Heart right ventricle (tissue), 16 donors: ENCODE measurements around the gene NPHP1. TPM values are rescaled to one million over a fixed set of nuclear protein-coding genes. Genes with fewer than 3 reads are reported as not detected.

ENCODE experiments used
- ATAC-seq, 8 donors: fragments of 200-7000 bp; cut with Tn5 transposase; one replicate each; pipeline ENCODE4 v1.9.1; 2020; ENCODE audit warnings: mild to moderate bottlenecking in 8 of 8, moderate library complexity in 8 of 8, moderate number of reproducible peaks in 1 of 8
- DNase-seq, 2 donors: peaks; one replicate each; pipeline ENCODE4 v3.0.0-alpha.2; 2020
- H3K27ac ChIP-seq, 10 donors: fragments of 200-600 bp; sonication (generic) in 2 of 10; one replicate each; pipeline versions ENCODE4 v1.5.0 to v1.8.0; 2020 to 2022; ENCODE audit warnings: mild to moderate bottlenecking in 3 of 10
- H3K27me3 ChIP-seq, 7 donors: fragments of 200-600 bp; one replicate each; pipeline ENCODE4 v1.8.0; 2021 to 2022; ENCODE audit warnings: mild to moderate bottlenecking in 2 of 7
- H3K36me3 ChIP-seq, 9 donors: fragments of 200-600 bp; sonication (generic) in 1 of 9; one replicate each; pipeline versions ENCODE4 v1.5.0 to v1.8.0; 2020 to 2022; ENCODE audit warnings: mild to moderate bottlenecking in 2 of 9
- H3K4me1 ChIP-seq, 9 donors: fragments of 200-600 bp; sonication (generic) in 1 of 9; one replicate each; pipeline versions ENCODE4 v1.5.0 to v1.8.0; 2020 to 2022; ENCODE audit warnings: mild to moderate bottlenecking in 4 of 9
- H3K4me3 ChIP-seq, 10 donors: fragments of 200-600 bp; sonication (generic) in 2 of 10; one replicate each; pipeline versions ENCODE4 v1.5.0 to v1.8.0; 2020 to 2022; ENCODE audit warnings: mild to moderate bottlenecking in 7 of 10, moderate library complexity in 2 of 10
- H3K9me3 ChIP-seq, 11 donors: fragments of 200-600 bp in 10 of 11; sonication (generic) in 2 of 11; one replicate each; pipeline versions ENCODE4 v1.5.0 to v1.8.0; 2013 to 2022; ENCODE audit warnings: mild to moderate bottlenecking in 2 of 11, control low read depth in 1 of 11, moderate library complexity in 1 of 11
- WGBS, 2 donors: extraction: QIAGEN DNeasy Blood & Tissue Kit; methylation state at CpG; one replicate each; pipeline ENCODE4 v1.1.7; 2013; ENCODE audit warnings: inconsistent platforms in 1 of 2; 5-methylcytosine and 5-hydroxymethylcytosine counted together
- intact Hi-C, 10 donors: fragments of 100-400 bp; cut with DNase I; formaldehyde crosslinking; loops; one replicate each; pipeline versions ENCODE4 v1.11.1 to v1.14.2; 2022
- polyA plus RNA-seq, 2 donors: library from polyadenylated mRNA; stranded (reverse); fragments of 200-250 nt; gene quantifications; one replicate each; pipeline ENCODE4 v1.2.3, GENCODE V29; 2013
- total RNA-seq, 10 donors: library from RNA; stranded (reverse); fragmentation: NEBNext Ultra II Directional in 3 of 10; extraction: Animal tissue kit (Norgen Biotek cat#: 25700) in 3 of 10; gene quantifications; one replicate each; pipeline versions ENCODE4 v1.2.1 to v1.2.4, GENCODE V29; 2021 to 2023
- TF ChIP-seq, protein P1 (sequence below), 9 donors: fragments of 200-600 bp; sonication (generic) in 2 of 9; IDR thresholded peaks; one replicate each; pipeline versions ENCODE4 v1.5.0 to v1.8.0; 2021 to 2022; ENCODE audit warnings: antibody characterized with exemption in 9 of 9, mild to moderate bottlenecking in 5 of 9, moderate library complexity in 1 of 9
- donor health status: Arrhythmogenic right ventricular cardiomyopathy.
- donor health status: ischemic (EF 13 %, LVEDD 7.1; RV severe dilation, severe dysfunction).
- donor health status: healthy with polysubstance abuse.
- donor health status: DM: no; HTN: yes; CAD: no.
- donor health status: DM: no; HTN: no; CAD: no.
- donor health status: ischemic (EF 25% LVEDD 6.9; RV normal size, moderate dysfunction).
- donor health status: ischemic (EF 25% LVEDD 5.7; RV mildly dilated, moderate dysfunction).
- donor health status: healthy.
- donor health status: DM: yes; HTN: yes; CAD: no.
- donor health status: Ischemic cardiomyopathy.
- donor health status: ischemic (EF 35%, LVEDD 5.7; RV mildly dilated, moderate dysfunction).
- donor health status: nonischemic (EF 11% LVEDD 7.7; RV severe dilation, severe dysfunction).
- donor health status: DM: yes; HTN: yes; CAD: no.
- donor health status: PGD.
- donor health status: ischemic (EF 29% LVEDD 5.4; RV normal size, mild dysfunction).
- donor health status: nonischemic (EF 23%, LVEDD 6.1; RV moderate dilation, normal function).

The NPHP1 gene
- total and polyA plus RNA-seq, 12 donors, result 4.4 to 9.0 (median 6.3) TPM

DNA sequence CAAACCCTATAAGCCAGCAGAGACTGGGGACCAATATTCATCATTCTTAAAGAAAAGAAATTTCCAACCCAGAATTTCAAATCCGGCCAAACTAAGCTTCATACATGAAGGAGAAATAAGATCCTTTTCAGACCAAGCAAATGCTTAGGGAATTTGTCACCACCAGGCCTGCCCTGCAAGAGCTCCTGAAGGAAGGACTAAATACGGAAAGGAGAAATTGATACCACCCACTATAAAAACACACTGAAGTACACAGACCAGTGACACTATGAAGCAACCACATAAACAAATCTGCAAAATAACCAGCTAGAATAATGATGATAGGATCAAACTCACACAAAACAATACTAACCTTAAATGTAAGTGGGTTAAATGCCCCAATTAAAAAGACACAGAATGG lies 22.4 kb downstream of the NPHP1 start:
- no peak for ATAC-seq
- TF ChIP-seq, protein P1, sequence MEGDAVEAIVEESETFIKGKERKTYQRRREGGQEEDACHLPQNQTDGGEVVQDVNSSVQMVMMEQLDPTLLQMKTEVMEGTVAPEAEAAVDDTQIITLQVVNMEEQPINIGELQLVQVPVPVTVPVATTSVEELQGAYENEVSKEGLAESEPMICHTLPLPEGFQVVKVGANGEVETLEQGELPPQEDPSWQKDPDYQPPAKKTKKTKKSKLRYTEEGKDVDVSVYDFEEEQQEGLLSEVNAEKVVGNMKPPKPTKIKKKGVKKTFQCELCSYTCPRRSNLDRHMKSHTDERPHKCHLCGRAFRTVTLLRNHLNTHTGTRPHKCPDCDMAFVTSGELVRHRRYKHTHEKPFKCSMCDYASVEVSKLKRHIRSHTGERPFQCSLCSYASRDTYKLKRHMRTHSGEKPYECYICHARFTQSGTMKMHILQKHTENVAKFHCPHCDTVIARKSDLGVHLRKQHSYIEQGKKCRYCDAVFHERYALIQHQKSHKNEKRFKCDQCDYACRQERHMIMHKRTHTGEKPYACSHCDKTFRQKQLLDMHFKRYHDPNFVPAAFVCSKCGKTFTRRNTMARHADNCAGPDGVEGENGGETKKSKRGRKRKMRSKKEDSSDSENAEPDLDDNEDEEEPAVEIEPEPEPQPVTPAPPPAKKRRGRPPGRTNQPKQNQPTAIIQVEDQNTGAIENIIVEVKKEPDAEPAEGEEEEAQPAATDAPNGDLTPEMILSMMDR (IDR thresholded peaks at IDR 0.05), result no peak
- H3K4me1 ChIP-seq, result no peaks in the 10 kb centered on the region
- H3K4me3 ChIP-seq, result no peak overlapping the region
- H3K27me3 ChIP-seq, result no peaks in the 10 kb centered on the region
- H3K27ac ChIP-seq, result no peak overlapping the region
- 93 to 95% methylated on average over 2 of the region's 2 CpGs for WGBS, 2 donors
- no peak for DNase-seq
- intact Hi-C loops, result no loop called here
- H3K9me3 ChIP-seq, result peaks cover 0 to 27% (median 11%) of the 10 kb centered on the region in 11 donors
- peaks cover 0 to 10% (median 0%) of the 10 kb centered on the region in 9 donors for H3K36me3 ChIP-seq

GRCh38 chr2:110180036-110180435 lies 24.8 kb downstream of the NPHP1 start:
- peaks cover 0 to 10% (median 0%) of the 10 kb centered on the region in 9 donors for H3K36me3 ChIP-seq
- no peaks in the 10 kb centered on the region for H3K4me1 ChIP-seq
- H3K4me3 ChIP-seq, result no peak overlapping the region
- DNase-seq (no peak), ATAC-seq (no peak)
- H3K27ac ChIP-seq, result no peak overlapping the region
- H3K27me3 ChIP-seq, result no peaks in the 10 kb centered on the region
- TF ChIP-seq, protein P1 (IDR thresholded peaks at IDR 0.05), result no peak
- H3K9me3 ChIP-seq, result peaks cover 0 to 24% (median 11%) of the 10 kb centered on the region in 11 donors
- intact Hi-C loops, result no loop called here

GRCh38 chr2:110173523-110173922 lies 31.3 kb downstream of the NPHP1 start:
- DNase-seq, result no peak
- Histone ChIP-seq H3K4me1 (peaks cover 0 to 14% (median 0%) of the 10 kb centered on the region in 9 donors), H3K4me3 (no peak overlapping the region), H3K9me3 (no peaks in the 10 kb centered on the region), H3K36me3 (peaks cover 0 to 10% (median 0%) of the 10 kb centered on the region in 9 donors), H3K27ac (no peak overlapping the region), H3K27me3 (no peaks in the 10 kb centered on the region)
- WGBS, 2 donors, result 92 to 95% methylated on average over 1 of the region's 1 CpG
- ATAC-seq, result no peak
- TF ChIP-seq, protein P1 (IDR thresholded peaks at IDR 0.05), result no peak
- intact Hi-C loops, result no loop called here

DNA sequence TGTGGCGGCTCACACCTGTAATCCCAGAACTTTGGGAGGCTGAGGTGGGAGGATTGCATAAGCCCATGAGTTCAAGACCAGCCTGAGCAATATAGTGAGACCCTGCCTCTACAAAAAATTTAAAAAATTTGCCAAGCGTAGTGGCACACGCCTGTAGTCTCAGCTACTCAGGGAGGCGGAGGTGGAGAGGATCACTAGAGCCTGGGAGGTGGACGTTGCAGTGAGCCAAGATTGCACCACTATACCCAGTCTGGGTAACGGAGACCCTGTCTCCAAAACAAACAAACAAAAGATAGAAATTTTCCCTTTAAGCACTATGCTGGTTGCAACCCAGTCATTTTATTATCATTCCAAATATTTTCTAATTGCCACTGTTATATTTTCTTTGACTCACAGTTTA lies 32.3 kb downstream of the NPHP1 start:
- ATAC-seq, result no peak
- intact Hi-C loops, result no loop called here
- no peak overlapping the region for H3K4me3 ChIP-seq
- H3K27me3 ChIP-seq, result no peaks in the 10 kb centered on the region
- TF ChIP-seq, protein P1 (IDR thresholded peaks at IDR 0.05), result no peak
- H3K9me3 ChIP-seq, result no peaks in the 10 kb centered on the region
- whole genome bisulfite sequencing, 2 donors, result 89 to 91% methylated on average over 6 of the region's 6 CpGs
- peaks cover 0 to 14% (median 0%) of the 10 kb centered on the region in 9 donors for H3K4me1 ChIP-seq
- DNase-seq, result no peak
- H3K27ac ChIP-seq, result no peak overlapping the region
- peaks cover 0 to under 1% (median 0%) of the 10 kb centered on the region in 9 donors for H3K36me3 ChIP-seq
